DMS153 (cell line): ENCODE measurements around the gene ADGRB3.
"Not testable (repeated sequence)": the region's sequence is repeated elsewhere in the genome, so short reads cannot be mapped to it uniquely, and the experiment has no call there.

Source experiments
- DNase-seq: peaks from one replicate; lab custom pipeline; 2025; lab: John Stamatoyannopoulos, UW

The ADGRB3 gene

DNA sequence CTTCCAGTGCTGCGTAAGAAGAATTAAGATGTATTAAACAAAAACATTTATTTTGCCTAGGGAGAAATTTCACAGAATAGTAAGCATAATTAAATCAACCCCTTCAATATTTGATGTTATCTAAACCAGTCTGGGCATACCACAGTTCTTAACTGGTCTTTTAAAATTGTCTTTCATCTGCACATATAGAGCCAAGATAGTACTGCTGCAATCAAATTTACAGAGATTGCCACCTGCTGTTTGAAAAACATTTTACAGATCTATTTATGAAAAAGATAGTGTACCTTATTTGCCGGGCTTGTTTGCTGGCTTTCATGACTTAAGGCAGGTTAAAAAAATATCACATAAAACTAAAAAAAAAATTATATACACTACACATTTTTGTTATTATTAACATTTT, 323.2 kb downstream of the ADGRB3 start:
- no peak for DNase-seq

DNA sequence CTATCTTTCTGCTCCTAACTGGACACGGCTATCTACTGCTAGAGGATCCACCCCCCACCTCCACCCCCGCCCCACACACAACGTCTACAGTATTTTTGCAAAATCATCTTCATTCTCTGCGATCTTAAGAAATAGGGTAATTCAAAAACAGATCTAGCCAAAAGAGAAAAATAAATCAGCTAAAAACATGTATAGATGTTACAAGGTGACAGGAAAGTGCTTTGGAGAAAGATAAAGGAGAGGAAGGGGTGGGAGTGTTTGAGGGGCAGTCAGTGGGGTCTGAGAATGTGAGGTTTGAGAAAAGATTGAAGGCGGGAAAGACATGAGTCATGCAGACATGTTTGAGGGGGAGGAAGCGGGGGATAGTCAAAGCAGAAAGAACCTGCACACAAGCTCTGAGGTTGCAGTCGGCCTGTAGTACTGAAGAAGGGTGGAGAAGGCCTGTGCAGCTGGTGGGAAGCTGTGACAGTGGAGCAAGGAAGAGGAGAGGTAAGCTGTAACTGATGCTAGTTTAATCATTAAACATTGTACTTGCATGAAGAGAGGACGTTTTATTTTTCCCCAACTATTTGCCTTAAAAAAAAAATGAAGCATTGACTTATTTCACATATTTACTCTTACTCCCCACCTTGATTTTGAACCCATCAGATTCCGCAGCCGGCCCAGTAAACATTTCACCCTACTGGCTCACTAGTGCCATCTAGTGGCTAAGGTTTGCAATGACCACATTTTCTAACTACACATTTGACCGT, 332.6 kb downstream of the ADGRB3 start:
- DNase-seq: peak; percentile 14

DNA sequence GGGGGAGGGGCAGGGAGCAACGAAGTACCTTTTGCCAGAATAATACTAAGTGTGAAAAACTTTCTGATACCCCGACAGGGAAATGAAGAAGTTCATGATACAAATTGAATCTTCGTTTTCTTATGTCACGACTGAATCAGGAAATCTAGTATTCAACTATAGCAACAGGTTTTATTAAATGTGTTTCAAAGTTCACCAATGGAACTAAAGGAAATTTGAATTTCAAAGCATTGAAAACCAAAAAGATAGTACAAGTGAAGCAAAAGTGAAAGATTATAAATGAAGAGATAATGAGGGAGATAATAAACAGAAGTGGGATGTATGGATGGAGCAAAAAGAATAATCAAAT, 333.2 kb downstream of the ADGRB3 start:
- DNase-seq: no peak

DNA sequence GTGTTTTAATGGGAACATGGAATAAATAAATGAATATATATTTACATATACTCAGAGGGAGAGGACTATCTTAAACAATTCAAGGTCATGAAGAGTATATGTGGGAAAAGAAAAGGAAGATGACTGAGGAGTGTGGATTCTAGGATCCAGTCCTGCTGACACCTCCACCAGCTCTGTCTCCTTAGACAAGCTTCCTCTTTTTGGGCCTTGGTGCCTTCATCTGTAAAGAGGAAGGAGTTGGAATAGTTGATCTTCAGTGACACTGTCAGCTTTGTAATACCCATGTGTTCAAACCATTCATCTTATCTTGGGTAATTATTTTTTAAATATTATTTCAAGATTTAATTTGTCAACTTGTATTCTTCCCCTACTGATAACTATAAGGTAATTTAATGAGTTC, 338.0 kb downstream of the ADGRB3 start:
- no peak for DNase-seq

DNA sequence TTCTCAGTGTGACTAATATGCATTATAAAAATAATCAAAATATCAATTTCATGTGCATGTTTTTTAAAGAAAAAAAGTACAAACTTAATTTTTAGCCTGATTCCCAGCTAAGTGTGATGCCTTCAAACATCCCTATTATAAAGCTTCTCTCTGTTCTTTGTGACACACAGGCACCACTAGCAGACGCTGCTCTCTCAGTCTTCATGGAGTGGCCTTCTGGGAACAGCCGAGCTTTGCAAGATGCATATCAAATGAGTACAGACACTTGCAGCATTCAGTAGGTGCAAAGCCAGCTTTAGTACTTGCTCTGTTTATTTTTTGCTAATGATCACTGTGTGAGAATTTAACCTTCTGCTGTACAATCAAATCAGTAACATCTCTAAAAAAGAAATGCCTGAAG, 340.0 kb downstream of the ADGRB3 start:
- peak; percentile 43 for DNase-seq

DNA sequence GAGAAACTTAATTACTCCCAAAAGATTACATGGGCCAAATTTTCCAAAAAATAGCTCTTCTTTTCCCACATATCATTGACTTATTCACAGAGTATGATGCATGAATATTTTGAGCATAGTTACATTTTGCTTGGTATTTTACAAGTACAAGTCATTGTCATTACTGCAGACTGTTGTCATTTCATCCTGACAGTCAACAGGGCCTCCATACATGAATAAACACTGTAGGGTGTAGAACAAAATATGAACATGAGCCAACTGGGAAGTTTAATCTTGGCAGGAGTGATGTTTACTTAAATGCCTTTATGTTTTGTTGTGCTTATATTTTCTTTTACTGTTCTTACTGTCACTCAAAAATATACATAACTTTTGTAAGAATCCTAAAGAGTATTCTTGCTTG, 340.7 kb downstream of the ADGRB3 start:
- no peak for DNase-seq

DNA sequence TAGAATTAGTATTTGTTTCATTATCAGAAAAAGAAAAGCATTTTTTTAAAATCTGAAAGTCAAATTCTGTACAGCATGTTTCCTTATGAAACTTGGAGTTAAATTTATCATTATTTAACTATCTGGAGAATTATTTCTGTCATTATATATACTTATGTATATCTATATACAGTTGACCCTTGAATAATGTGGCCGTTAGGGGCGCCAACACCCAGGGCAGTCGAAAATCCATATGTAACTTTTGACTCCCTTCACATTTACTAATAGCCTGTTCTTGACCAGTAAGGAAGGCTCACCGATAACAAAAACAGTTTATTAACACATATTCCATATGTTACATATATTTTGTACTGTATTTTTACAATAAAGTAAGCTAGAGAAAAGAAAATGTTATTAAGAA, 341.2 kb downstream of the ADGRB3 start:
- DNase-seq: no peak

DNA sequence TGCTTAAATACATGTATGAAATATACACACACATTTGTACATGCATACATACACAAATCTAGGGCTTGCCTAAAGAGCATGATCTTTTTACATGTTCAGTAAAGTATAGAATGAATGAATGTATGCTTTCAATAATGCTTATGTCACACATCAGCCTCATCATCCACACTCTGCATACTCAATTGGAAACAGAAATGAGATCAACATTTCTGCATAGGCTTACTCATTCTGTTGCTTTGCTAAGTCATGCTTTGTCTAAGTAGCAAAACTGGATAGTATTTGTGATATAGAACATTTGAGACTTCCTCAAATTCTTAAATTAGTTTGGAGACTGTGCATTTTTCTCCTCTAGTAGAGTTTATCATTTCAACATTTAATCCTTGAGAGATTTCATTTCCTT, 343.3 kb downstream of the ADGRB3 start:
- no peak for DNase-seq

DNA sequence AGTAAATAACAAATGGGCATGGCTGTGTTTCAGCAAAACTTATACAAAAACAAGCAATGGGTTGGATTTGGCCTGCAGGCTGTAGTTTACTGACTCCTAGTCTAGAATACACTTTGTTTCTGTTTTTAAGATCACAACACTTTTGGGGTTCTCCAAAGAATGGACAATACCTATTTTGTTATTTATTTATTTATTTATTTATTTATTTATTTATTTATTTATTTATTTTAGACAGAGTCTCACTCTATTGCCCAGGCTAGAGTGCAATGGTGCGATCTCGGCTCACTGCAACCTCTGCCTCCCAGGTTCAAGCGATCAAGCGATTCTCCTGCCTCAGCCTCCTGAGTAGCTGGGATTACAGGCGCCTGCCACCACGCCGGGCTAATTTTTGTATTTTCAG, 346.6 kb downstream of the ADGRB3 start:
- not testable (repeated sequence) for DNase-seq

DNA sequence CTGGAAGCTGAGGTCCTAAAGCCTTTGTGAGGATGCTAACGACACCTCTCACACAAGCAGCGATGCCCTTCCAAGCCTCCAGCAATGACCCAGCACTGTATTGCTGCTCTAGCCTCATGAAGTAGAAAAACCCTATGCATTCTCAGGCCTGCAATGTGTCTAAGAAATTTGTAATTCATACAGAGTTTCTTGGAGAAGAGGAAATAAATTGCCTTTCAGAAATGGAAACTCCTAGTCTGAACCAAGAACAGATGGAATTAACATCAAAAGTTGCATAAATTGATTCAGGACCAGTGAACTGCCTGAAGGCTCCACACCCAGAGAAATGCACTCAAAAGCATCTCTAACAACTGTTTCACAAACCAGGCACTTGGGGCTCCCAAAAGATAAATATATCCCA, 353.6 kb downstream of the ADGRB3 start:
- DNase-seq: no peak

DNA sequence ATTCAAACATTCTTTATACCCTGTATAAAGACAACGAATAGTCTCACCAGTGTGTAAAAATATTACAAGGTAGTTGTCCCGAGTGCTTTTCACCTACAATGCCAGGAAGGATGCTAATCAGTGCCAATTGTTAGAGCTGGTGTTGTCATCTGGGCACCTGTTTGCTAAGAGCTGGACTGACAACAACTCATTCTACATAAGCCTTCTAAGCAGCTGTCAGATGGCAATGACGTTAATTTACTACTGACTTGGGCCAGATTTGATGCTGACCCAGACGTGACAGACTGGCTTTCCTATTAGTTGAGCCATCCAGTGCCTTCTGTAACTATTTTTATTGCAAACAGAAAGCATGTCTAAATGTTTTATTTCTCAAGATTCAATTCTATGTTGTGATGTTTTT, 355.2 kb downstream of the ADGRB3 start:
- DNase-seq: peak; percentile 44

DNA sequence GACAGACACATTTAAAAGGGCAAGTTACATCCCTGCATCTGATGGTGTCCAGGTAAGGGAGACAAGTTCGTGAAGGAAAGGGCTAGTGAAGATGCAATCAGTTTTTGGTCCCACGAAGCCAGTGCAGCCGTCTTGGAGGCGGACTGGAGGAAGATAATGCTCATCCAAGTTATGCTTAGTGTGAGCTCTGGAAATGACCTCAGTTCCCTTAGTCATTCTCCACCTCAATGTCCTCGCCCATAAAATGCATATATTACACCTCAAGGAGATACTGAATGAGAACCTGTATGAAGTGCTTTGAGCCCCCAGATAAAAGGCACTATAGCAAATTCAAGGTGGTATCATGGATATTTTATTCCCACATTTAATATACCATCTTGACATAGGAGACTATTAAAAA, 358.8 kb downstream of the ADGRB3 start:
- DNase-seq: no peak

DNA sequence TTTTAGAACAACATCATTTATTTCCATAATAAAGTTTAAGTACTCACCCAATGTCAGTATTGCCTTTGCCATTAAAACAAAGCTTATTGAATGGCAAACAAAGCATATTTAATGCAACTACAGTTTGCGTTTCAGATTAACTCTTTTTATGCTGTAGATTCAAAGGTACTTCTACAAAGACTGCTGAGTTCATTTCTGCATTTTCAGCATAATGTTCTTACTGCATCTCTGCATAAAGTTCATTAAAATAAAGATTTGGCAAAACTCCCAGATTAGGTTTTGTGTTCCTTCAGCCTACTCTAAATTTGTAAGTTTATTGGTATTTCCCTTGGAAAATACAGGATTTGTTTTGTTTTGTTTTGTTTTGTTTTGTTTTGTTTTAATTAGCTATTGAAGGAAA, 359.4 kb downstream of the ADGRB3 start:
- DNase-seq: no peak

DNA sequence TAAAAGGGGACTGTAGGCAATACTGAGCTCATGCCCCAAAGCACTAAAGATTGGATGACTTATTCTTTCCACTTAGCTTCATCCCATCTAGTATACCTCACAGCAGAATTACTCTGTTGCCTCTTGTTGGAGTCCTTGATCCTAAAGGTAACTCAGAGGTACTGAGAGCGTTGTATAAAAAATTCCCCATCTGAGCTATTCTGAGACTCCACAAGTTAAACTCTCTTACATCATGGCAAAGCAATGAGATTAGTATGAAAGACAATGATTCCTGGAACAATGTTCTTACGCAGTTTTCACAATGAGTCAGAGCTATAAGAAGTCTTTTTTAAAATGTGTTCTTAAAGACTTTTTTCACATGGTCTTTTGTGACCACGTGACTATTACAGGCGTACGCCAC, 370.1 kb downstream of the ADGRB3 start:
- no peak for DNase-seq

DNA sequence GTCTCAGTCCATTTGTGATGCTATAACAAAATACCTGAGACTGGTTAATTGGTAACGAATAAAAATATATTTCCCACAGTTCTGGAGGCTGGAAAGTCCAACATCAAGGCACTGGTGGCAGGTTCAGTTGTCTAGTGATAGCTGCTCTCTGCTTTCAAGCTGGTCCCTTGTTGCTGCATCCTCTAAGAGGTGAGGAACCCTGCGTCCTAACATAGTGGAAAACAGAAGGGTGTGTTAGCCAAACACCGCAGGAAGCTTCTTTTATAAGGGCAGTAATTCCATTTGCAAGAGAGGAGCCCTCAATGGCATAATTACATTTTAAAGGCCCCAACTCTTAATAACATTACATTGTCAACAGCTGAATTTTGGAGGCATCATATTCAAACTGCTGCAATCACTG, 372.7 kb downstream of the ADGRB3 start:
- no peak for DNase-seq

DNA sequence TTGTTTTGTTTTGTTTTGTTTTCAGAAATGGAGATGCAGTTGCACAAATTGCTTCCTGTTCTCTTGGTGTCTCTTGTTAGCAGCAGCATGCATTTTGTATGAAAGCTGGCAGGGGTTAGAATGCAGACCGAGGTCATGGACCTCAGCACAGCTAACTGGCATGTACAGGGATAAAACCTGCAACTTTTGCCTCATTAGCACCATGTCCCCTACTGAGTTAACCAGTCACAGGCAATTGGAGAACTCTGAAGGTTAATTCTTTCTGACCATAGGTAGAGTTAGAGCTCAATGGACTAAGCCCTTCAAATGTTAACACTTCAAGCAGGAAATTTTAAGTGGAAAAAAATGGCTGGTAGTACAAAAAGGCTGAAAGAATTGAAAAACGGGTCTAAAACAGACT, 377.1 kb downstream of the ADGRB3 start:
- no peak for DNase-seq

DNA sequence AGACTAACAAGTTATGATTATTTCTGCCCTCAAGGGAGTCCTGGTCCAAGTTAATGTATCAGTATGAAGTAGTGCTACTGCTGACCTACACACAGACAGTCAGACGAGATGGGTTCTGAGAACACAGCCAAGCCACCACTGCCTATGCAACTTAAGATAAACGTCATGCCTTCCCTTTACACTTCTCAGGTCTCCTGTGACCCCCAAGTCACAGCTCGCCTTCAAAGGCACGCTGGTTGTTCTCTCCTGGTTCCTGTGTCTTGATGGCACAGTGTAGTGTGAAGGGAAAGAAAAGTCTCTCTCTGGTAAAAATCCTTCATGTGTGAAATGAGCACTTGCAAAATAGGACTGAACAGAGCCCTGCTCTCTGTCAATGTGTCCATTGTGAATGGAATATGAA, 377.8 kb downstream of the ADGRB3 start:
- no peak for DNase-seq

DNA sequence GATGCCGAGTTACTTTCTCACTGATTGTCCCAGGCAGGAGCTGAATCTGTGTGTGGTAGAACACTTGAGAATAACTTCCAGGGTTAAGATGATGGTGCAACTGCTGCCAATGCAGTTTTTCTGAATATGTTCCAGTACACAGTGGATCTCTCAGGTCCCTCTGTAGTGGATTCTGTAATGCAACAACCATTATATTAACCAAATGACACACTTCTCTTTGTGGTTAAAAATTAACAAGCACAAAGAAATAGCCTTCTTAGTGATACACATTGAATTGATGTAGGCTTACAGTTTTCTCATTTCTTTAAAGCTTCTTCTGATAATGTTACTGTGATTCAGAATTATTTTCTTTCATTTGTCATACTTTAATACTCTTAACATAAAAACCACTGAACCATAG, 383.8 kb downstream of the ADGRB3 start:
- DNase-seq: no peak

DNA sequence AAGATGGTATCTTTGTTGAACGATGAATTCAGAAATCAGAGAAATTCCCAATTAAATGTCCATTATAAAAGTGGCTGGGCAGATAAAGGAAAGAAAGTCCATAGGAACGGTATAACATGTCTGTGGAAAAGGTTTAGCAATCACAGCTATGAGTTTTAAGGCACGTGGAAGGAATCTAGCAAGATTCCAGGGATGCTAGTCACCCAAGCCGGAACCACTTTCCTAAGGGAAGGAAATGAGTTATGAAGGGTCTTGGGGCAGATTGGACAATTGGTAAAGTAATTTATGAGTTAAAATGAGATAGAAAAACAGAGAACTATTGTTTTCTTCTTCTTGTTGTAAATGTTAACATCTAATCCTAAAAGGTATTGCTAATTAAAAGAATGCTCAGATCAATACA, 384.8 kb downstream of the ADGRB3 start:
- DNase-seq: no peak

DNA sequence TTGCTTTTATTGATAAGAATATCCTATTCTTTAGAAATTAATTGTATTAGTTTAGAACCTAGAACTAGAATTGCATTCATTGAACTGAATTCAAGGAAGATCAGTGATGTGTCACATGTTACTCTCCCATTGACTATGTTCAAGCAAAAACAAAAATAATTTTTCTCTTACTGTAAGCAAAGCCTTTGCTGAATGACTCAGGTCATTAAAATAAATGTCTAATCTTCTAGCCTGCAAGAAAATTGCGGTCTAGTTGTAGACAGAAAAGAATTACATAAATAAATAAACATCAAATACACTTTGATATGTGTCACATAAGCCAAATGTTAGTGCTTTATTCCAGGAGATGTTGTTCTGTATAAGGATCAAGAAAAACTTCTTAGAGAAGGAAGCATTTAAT, 387.9 kb downstream of the ADGRB3 start:
- DNase-seq: no peak

DNA sequence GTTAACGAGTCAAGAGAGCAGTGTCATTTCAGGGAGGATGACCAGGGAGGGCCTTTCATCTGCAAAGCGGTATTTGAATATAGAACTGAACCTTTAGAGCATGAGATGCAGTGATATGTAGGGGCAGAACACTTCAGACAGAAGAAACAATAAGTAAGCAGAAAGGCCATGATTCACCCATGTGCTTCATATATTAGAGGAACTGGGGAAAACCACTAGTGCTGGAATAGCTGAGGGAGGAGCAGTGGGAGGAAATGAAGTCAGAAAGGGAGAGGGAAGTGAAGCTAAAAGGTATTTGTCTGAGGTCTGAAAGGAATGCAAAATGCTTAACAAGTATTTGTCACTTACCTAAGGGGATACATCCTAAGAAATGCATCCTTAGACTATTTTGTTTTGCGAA, 391.2 kb downstream of the ADGRB3 start:
- DNase-seq: no peak

DNA sequence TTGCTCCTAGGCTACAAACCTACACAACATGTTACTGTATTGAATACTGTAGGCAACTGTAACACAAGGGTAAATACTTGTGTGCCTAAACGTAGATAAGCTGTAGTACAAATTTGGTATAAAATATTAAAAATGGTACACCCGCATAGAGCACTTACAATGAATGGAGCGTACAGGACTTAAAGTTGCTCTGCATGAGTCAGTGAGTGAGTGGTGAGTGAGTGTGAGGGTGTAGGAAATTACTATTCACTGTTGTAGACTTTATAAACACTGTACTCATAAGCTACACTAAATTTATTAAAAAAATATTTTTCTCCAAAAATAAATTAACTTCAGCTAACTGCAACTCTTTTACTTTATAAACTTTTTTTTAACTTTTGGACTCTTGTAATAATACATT, 391.6 kb downstream of the ADGRB3 start:
- no peak for DNase-seq

DNA sequence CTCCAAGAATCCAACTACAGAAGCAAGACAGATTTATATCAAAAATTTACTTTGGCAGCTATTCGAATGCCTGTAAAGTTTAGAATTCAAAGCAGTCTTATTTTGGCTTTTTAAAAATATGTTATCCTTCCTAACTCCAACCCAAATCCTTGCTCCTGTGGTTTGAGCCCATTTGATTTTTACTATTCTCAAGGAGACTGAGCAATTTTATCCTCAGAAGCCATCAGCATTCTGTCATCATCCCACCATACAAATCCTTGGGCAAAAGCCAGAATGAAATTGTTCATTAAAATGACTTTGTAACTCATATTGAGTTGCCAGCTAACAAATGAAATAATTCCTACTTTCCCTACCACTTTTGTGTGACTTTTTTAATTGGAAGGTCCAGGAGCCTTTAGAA, 392.8 kb downstream of the ADGRB3 start:
- DNase-seq: no peak

DNA sequence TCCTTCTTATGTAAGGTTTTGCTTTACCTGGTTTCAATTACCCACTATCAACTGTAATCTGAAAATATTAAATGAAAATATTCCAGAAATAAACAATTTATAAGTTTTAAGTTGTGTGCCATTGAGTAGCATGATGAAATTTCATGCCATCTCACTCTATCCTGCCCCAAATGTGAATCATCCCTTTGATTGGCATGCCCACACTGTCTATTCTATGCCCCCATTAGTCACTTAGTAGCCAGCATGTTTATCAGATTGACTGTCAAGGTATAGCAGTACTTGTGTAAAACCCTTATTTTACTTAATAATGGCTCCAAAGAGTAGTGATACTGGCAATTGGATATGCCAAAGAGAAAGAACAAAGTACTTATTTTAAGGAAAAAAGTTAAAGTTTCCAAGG, 403.8 kb downstream of the ADGRB3 start:
- DNase-seq: no peak

DNA sequence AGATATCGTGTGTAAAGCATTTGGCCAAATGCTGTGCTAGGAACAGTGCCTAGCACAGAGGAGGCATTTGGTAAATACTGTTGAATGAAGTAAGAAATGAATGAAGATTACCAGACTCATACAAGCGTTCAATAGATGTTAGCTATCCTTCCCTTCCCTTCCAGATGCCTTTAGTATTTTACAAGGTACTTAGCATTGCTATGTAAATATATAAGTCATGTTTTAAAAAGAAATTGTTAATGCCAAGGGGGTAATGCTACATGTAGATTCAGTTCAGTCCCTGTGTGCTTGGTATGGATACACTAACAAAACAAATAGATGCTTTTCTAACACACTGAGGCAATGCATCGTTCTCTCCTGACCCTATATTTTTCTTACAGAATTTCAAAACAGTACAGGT, 407.2 kb downstream of the ADGRB3 start:
- DNase-seq: no peak
